Stimulated activated CD4-positive, alpha-beta T cell treated with anti-CD3 and anti-CD28 coated beads, Interleukin-12 subunit alpha, Interleukin-12 subunit beta, amount 100 ng/mL, for 48 hours (primary cell): Measurements from ENCODE around the gene USP10.

Experiments
- DNase-seq, 3 donors: peaks; one replicate each; pipeline ENCODE4 v3.0.0-alpha.2; 2020; ENCODE audit warnings: low read depth in 2 of 3, low spot score in 1 of 3

The USP10 gene

DNA sequence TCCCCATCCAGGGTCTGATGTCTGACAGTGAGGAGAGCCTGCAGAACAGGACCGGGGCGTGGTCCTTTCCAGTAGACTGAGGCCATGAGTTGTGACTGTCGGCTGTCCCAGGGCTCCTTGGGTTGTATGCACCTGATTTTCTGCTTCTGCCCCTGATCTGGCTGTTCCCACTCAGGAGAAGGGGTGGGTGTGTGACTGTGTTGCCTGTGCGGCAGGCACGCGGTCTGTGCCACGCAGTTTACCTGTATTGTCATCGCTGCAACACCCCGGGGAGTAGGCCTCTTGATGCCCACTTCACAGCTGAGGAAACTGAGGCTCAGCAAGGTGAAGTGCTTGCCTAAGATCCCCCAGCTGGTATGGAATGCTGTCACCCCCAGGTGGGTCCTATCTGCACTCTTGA lies 121.4 kb downstream of the USP10 start:
- no peak for DNase-seq

- DNase-seq, result no peak
These were observed 122.2 kb downstream of the USP10 start for GRCh38 chr16:84821728-84822689.

DNA sequence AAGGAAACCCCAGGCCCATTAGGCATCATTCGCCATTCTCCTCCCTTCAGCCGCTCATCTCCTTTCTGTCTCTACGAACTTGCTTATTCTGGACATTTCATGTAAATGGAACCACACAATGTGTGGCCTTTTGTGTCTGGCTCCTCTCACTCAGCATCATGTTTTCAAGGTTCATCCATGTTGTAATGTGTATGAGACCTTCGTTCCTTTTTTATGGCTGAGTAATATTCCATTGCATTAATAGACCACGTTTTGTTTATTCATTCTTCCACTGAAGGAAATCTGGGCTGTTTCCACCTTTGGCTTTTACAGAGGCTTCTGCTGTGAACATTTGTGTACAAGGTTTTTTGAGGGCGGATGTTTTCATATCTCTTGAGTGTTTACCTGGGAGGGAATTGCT lies 123.2 kb downstream of the USP10 start:
- no peak for DNase-seq

- DNase-seq, result no peak
These were observed 123.7 kb downstream of the USP10 start for GRCh38 chr16:84823484-84823883.

DNA sequence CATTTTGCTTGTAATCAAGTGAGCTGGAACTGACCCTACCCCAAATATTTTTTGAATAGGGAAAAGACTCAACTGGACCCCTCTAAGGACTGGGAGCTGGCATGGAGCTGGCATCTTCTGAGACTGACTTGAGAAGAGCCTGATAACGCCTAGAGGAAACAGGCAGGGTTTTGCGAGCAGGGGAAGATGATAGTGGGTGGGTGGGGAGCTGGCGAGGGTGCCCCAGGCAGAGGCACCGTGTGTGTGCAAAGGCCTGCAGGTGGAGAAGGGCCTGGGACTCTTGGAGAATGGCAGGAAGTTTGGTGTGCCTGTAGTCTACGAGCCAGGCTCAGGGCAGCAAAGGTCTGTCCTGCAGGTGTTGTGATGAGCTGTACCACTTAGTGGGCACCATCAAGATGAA lies 124.1 kb downstream of the USP10 start:
- no peak for DNase-seq

- DNase-seq, result no peak
These were observed 126.2 kb downstream of the USP10 start for GRCh38 chr16:84825896-84826557.

DNA sequence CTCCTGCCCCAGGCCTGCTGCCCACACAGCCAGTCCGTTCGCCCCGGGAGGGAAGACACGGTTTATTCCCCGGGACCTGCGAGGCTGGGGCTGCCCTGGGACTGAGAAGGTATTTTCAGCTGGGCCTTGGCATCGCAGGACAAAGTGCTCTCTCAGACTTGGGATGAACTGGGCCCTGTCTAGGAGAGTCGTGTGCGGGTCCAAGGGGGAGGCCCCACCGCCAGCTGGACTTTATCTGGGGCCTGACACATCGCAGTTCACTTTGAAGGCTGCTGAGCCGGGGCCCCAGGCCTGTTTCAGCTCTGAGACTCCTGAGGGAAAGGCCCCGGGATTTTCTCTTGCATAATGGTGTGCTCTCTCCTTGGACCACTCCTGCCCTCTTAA lies 126.8 kb downstream of the USP10 start:
- DNase-seq, result no peak

DNA sequence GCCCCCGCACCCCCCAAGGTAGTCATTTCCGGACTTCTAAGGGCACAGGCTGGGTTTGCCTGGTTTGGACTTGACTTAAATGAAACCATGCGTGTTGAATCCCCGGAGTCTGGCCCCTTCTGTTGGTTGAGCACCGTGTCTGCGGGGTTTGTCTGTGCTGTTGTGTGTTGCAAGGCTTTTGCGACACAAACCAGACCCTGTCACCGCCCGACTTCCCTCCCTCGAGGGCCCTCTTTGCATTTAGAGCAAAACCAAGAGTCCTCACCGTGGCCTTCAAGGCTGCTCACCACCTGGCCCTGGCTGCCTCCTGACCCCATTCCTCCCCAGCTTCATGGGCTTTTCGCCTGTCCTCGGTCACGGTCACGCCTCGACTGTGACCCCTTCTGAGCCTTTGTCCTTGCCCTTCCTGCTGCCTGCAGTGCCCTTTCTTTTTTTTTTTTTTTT lies 127.4 kb downstream of the USP10 start:
- DNase-seq, result no peak

DNA sequence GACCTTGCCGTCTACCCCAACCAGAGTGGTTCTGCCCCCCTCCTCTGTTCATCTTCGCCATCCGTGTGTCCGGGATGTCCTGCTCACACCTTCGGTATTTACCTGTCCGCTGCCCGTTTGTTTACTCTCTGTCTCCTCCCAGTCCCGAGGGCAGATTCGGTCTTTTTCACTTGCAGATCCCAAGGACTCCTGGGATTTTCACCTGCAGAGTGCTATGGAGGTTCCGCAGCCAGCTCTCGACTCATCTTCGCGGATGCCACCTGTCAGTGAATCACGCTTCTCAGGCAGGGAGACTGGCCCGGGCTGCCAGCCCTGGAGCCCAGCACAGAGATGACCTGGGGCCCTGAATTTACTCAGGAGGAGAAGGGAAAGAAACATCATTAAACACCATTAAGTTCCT lies 128.1 kb downstream of the USP10 start:
- no peak for DNase-seq

DNA sequence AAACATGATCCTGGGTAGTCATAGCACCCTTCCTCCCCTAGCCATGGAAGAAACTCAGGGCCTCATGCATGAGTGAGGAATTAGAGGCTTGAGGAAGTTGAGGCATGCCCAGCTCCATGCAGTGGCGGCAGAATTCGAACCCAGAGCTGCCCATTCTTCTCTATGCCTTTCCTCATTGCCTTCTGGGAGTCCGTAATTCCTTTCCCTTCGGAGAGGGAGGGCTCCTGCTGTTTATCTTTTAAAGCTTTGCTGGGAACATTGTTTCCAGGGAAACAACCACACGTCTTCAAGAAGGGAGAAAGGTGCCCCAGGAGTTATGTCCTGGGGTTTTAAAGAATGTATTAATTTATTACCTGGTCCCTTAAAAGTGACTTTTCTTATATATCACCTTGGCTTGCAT lies 128.5 kb downstream of the USP10 start:
- DNase-seq, result no peak
